Stimulated activated naive CD8-positive, alpha-beta T cell treated with anti-CD3 and anti-CD28 coated beads, Interleukin-15, Interleukin-2, amounts not matched to agents 100 ng/mL and 50 ng/mL, for 24 hours (primary cell): ENCODE results near the gene DEFB114.
"Not testable (repeated sequence)": the region's sequence is repeated elsewhere in the genome, so short reads cannot be mapped to it uniquely, and the experiment has no call there.

Experiments used
- H3K27ac Mint-ChIP-seq: one replicate; pipeline ENCODE4 v1.8.0; 2021; ENCODE audit warnings: mild to moderate bottlenecking, mixed read lengths
- H3K27me3 Mint-ChIP-seq: one replicate; pipeline ENCODE4 v1.8.0; 2021; ENCODE audit warnings: mixed read lengths
- H3K36me3 Mint-ChIP-seq: one replicate; pipeline ENCODE4 v1.8.0; 2021; ENCODE audit warnings: low read depth, mixed read lengths
- H3K4me1 Mint-ChIP-seq: one replicate; pipeline ENCODE4 v1.8.0; 2021; ENCODE audit warnings: low read depth, mixed read lengths
- H3K4me3 Mint-ChIP-seq: one replicate; pipeline ENCODE4 v1.8.0; 2021; ENCODE audit warnings: mild to moderate bottlenecking, mixed read lengths
- H3K9me3 Mint-ChIP-seq: one replicate; pipeline ENCODE4 v1.8.0; 2021; ENCODE audit warnings: mixed read lengths

Gene DEFB114

DNA sequence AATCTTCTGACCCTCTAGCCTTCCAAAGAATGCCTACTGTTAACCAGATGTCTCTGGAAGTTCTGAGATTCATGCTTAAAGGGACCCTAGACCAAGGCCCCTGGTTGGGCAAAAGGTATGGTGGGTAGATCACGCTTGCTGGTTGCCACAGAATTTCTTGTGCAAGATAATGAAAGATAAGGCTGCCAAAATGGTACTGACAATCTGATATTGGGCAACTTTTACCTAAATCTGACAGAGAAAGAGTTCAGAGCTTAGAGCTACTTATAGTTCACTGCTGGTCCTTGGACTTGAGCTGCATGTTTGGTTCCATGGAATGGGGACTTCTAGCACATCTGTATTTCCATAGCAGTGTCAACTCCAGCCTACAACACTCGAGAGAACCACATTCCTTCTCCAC is 12.0 kb downstream of the DEFB114 start:
- H3K4me1 Mint-ChIP-seq, result no peaks in the 10 kb centered on the region
- no peak overlapping the region for H3K4me3 Mint-ChIP-seq
- peaks cover 10% of the 10 kb centered on the region for H3K9me3 Mint-ChIP-seq
- no peaks in the 10 kb centered on the region for H3K27me3 Mint-ChIP-seq
- H3K27ac Mint-ChIP-seq, result no peak overlapping the region
- no peaks in the 10 kb centered on the region for H3K36me3 Mint-ChIP-seq

DNA sequence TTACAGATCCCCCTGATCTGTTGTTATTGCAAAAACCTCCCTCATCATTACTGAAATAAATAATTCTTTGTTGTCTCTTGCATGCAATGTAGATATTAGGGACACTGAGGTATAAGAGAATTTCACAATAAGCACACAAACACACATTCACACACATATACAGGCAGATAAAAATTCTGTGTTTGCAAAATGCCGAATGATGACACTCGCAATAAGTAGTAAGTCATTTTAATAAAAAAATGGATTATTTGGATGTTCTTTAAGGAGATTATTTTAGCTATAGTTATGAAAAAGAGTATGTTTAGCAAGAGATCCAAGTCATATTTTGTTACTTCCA is 13.6 kb downstream of the DEFB114 start:
- Mint-ChIP-seq H3K36me3 (no peaks in the 10 kb centered on the region), H3K27ac (no peak overlapping the region), H3K4me1 (no peaks in the 10 kb centered on the region), H3K4me3 (no peak overlapping the region), H3K9me3 (peaks cover 6% of the 10 kb centered on the region), H3K27me3 (no peaks in the 10 kb centered on the region)

DNA sequence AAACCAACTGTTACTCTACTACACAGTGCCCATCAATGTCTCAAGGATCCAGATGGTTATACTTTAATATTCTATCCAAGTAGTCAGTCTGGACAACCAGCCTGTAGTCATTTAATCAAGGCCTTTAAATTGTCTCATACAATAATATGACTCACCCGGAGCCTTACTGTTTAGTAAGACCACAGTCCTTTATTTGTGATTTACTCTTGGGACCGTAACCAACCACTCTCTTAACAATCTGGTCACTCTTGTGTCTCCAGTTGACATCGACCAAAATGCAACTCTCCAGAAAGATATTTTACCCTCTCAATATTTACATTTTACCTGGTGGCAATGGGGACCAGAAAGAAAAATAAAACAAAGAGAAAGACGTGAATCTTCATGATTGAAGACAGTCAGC is 14.9 kb downstream of the DEFB114 start:
- H3K9me3 Mint-ChIP-seq, result peaks cover 9% of the 10 kb centered on the region
- H3K27ac Mint-ChIP-seq, result no peak overlapping the region
- no peaks in the 10 kb centered on the region for H3K36me3 Mint-ChIP-seq
- H3K4me3 Mint-ChIP-seq, result no peak overlapping the region
- no peaks in the 10 kb centered on the region for H3K27me3 Mint-ChIP-seq
- no peaks in the 10 kb centered on the region for H3K4me1 Mint-ChIP-seq

DNA sequence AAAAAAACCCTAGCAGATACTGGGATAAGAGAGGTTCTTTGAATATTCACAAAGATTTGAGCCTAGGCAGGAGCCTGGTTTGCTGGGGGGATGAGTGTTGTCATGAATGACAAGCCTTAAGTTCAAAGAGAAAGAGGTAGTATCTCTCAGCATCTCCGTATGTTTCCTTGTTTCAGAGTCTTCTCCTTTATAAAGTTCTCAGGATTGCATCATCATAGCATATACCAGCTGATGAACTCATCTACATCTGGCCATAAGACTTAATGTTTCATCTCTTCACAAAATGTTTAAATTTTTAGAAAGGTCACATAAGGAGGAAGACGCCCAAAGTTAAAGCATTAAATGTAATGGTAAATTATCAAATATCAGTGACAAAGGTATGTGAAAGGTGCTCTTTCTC is 17.1 kb downstream of the DEFB114 start:
- H3K27ac Mint-ChIP-seq, result no peak overlapping the region
- peaks cover 9% of the 10 kb centered on the region for H3K9me3 Mint-ChIP-seq
- no peaks in the 10 kb centered on the region for H3K4me1 Mint-ChIP-seq
- H3K27me3 Mint-ChIP-seq, result no peaks in the 10 kb centered on the region
- H3K36me3 Mint-ChIP-seq, result no peaks in the 10 kb centered on the region
- H3K4me3 Mint-ChIP-seq, result no peak overlapping the region

DNA sequence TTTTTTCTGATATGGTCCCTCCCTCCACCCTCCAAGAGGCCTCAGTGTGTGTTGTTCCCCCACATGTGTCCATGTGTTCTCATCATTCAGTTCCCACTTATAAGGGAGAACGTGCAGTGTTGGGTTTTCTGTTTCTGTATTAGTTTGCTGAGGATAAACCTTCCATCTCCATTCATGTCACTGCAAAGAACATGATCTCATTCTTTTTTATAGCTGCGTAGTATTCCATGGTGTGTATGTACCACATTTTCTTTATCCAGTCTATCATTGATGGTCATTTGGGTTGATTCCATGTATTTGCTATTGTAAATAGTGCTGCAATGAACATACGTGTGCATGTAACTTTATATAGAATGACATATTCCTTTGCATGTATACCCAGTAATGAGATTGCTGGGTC is 19.9 kb downstream of the DEFB114 start:
- not testable (repeated sequence) for H3K4me3 Mint-ChIP-seq, H3K27ac Mint-ChIP-seq, H3K27me3 Mint-ChIP-seq, H3K9me3 Mint-ChIP-seq, H3K36me3 Mint-ChIP-seq, H3K4me1 Mint-ChIP-seq

DNA sequence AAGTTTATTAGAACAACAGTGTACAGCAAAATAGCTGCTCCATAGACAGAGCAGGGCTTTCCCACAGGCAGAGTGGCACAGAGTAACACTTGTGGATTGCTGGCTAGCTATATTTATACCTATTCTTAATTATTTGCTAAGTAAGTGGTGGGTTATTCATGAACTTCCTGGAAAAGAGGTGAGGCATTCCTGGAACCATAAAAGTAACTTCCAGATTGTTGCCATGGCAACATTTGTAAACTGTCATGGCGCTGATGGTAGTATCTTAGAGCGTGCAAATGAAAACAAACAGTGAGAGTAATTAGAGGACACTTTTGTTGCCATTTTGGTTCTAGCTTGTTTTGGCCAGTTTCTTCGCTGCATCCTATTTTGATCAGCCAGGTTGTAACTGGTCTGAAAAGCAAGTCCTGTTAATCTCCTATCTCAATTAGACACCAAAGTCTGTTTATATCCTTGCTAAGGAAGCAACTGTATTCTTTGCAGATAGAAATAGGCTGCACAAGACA is 23.9 kb downstream of the DEFB114 start:
- H3K27ac Mint-ChIP-seq, result no peak overlapping the region
- peaks cover 3% of the 10 kb centered on the region for H3K9me3 Mint-ChIP-seq
- H3K4me1 Mint-ChIP-seq, result no peaks in the 10 kb centered on the region
- H3K27me3 Mint-ChIP-seq, result no peaks in the 10 kb centered on the region
- no peaks in the 10 kb centered on the region for H3K36me3 Mint-ChIP-seq
- no peak overlapping the region for H3K4me3 Mint-ChIP-seq

DNA sequence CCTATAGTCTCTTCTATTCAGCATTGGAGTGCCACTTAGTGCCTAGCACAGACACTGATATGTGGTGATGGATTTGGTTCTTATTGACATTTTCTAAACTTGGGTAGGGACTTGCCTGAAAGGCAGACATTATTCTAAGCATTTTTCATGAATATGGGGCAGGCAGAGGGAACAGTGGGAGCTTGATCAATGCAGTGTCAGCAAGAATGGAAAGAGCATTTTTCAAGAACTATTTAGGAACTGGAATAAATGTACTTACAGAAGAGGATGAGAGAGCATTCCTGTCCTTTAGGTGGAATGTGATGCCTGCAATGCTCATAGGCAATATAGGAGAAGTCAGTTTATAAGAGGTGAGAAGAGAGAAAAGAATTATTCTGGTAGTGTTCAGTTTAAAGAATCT is 26.2 kb downstream of the DEFB114 start:
- H3K27ac Mint-ChIP-seq, result no peak overlapping the region
- H3K4me1 Mint-ChIP-seq, result no peaks in the 10 kb centered on the region
- no peaks in the 10 kb centered on the region for H3K36me3 Mint-ChIP-seq
- H3K27me3 Mint-ChIP-seq, result no peaks in the 10 kb centered on the region
- H3K4me3 Mint-ChIP-seq, result no peak overlapping the region
- H3K9me3 Mint-ChIP-seq, result no peaks in the 10 kb centered on the region

DNA sequence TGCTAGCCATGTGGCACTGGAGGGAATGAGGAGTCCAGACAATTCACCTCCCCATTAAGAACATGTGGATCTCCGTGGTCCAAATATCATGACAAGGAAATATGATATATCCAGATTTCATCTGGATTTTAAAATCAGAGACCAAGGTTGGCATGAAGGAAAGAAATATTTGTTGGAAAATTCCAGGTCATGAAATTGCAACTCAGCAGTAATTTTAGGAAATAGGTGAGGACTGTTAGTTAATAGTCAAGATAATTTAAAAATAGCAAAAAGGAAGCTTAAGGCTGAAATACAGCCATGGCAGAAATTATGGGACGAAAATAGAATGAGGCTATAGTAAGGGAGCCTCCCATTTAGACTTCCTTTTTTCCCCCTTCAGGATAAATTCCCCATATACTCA is 26.9 kb downstream of the DEFB114 start:
- Mint-ChIP-seq H3K27me3 (no peaks in the 10 kb centered on the region), H3K4me3 (no peak overlapping the region), H3K27ac (no peak overlapping the region), H3K4me1 (no peaks in the 10 kb centered on the region), H3K36me3 (no peaks in the 10 kb centered on the region), H3K9me3 (no peaks in the 10 kb centered on the region)

DNA sequence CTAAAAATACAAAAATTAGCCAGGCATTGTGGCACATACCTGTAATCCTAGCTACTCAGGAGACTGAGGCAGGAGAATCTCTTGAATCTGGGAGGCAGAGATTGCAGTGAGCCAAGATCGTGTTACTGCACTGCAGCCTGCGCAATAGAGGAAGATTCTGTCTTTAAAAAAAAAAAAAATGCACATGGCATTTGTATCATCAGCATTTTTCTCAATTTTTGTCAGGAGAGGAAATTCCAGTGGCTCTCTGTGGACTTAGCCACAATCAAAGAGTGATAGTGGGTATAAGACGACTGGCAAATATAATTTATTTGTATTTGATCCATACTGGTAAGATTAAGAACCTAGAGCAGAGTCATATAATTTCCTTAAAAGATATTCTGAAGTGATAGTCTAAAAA is 28.6 kb downstream of the DEFB114 start:
- Mint-ChIP-seq H3K27me3 (no peaks in the 10 kb centered on the region), H3K4me1 (no peaks in the 10 kb centered on the region), H3K36me3 (no peaks in the 10 kb centered on the region), H3K9me3 (no peaks in the 10 kb centered on the region), H3K27ac (no peak overlapping the region), H3K4me3 (no peak overlapping the region)

DNA sequence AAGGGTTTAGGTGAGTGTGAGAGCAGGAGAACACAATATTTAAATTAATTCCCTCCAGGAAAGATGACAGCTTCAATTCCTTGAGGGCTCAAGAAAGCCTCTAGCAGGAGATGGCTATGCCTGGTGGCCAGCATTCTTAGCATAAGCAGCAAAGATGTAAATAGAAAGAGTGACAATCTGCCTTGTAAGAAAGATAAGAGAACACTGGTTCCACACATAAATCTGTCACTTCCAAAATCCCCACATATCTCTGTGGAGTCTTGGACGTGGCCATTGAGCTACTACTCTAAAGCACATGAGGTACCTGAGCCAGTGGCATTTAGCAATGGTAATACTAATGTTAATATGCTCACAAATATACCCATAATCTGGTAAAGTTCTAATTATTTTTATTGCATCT is 29.2 kb downstream of the DEFB114 start:
- Mint-ChIP-seq H3K9me3 (no peaks in the 10 kb centered on the region), H3K4me1 (no peaks in the 10 kb centered on the region), H3K27me3 (no peaks in the 10 kb centered on the region), H3K36me3 (no peaks in the 10 kb centered on the region), H3K27ac (no peak overlapping the region), H3K4me3 (no peak overlapping the region)

DNA sequence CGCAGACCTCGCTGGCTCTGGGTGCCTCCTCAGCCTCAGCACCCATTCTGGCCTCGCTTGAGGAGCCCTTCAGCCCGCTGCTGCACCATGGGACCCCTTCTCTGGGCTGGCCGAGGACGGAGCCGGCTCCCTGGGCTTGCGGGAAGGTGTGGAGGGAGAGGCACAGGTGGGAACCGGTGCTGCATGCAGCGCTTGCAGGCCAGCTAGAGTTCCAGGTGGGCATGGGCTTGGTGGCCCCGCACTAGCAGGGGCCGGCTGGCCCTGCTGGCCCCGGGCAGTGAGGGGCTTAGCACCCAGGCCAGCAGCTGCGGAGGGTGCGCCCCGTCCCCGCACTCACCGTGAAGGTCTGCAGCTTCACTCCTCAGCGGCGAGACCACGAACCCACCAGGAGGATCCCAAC is 30.4 kb downstream of the DEFB114 start:
- no peak overlapping the region for H3K4me3 Mint-ChIP-seq
- H3K4me1 Mint-ChIP-seq, result no peaks in the 10 kb centered on the region
- no peaks in the 10 kb centered on the region for H3K9me3 Mint-ChIP-seq
- H3K36me3 Mint-ChIP-seq, result no peaks in the 10 kb centered on the region
- no peak overlapping the region for H3K27ac Mint-ChIP-seq
- H3K27me3 Mint-ChIP-seq, result no peaks in the 10 kb centered on the region

DNA sequence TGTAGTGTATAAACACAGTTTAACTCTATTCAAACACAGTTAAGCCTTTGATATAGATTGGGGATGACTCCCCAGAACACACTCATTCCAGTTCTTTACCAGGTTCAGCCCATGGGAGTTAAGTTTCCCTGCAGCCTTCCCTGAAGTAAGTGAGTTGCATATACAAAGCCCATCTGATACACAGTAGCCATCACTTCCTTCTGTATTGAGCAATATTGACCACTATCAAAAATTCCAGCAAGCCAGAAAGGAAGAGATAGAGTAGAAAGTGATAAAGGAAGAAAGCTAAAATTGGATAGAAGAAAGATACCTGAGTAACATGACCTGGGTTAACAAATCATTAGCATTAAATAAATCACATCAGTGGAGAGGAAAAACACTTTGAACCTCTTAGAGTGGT is 34.6 kb downstream of the DEFB114 start:
- Mint-ChIP-seq H3K4me1 (no peaks in the 10 kb centered on the region), H3K27ac (no peak overlapping the region), H3K9me3 (no peaks in the 10 kb centered on the region), H3K27me3 (no peaks in the 10 kb centered on the region), H3K4me3 (no peak overlapping the region), H3K36me3 (no peaks in the 10 kb centered on the region)

DNA sequence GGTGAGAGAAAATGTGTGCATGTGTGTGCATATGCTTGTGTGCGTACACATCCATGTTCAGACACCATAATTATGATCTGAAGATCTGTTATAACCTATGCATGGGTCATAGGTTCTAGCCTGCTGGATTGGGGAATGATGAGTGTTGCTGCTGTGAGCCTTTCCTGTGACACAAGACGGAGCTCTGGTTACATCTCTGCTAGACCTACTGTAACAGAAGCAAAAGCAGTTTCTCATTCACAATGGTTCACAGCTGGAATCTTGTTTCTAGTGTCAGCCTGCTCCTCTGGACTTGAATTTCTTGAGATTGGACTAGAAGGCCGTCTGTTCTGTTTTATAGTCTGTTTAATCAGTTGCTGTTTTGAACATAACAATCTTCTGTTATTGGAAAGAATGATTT is 40.1 kb downstream of the DEFB114 start:
- no peaks in the 10 kb centered on the region for H3K36me3 Mint-ChIP-seq
- H3K9me3 Mint-ChIP-seq, result no peaks in the 10 kb centered on the region
- no peaks in the 10 kb centered on the region for H3K27me3 Mint-ChIP-seq
- H3K4me3 Mint-ChIP-seq, result no peak overlapping the region
- no peaks in the 10 kb centered on the region for H3K4me1 Mint-ChIP-seq
- no peak overlapping the region for H3K27ac Mint-ChIP-seq

DNA sequence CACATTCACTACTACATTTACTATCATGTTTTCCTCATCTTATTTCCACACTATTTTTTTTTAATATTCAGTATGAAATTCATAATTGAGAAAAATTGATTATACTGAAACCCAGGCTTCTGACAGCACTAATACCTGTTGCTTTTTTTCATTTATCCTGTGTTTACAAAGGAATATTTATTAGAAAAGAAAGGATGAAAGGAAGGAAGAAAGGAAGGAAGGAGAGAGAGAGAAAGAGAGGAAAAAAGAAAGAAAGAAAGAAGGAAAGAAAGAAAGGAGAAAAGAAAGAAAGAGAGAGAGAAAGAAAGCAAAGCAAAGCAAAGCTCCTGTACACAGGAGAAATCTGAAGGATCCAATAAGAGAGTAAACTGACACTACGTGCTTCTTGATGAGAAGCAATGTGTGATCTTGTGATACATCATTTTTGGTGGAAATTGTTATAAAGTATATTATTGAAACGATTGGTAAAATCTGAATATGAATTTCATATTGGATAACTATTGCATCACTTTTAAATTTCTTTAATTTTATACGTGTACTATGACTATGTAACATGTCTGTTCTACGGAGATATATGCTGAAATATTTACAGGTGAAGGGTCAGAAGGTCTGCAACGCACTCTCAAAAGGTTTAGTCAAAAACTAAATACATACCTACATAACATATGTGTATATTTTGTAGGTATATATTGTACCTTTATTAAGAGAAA is 43.9 kb downstream of the DEFB114 start:
- Mint-ChIP-seq H3K27me3 (no peaks in the 10 kb centered on the region), H3K9me3 (no peaks in the 10 kb centered on the region), H3K4me1 (no peaks in the 10 kb centered on the region), H3K4me3 (no peak overlapping the region), H3K27ac (no peak overlapping the region), H3K36me3 (no peaks in the 10 kb centered on the region)

DNA sequence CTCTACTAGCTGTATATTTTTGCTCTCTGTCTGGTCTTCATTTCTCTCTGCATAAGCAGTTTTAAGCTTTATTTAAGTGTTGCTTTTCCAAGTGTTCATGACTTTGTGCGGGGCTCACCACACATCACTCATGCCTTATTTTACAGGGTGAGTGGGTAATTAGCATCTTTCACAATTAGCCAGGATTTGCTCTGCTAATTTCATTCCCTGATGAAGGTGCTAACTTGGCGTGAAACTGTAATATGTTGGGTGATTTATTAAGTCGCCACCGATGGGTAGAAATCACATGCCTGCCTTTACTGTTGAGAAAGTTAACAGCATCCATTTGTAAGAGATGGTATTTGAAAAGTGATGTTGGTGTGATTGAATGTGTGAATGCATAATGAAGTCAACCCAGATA is 44.7 kb downstream of the DEFB114 start:
- Mint-ChIP-seq H3K27ac (no peak overlapping the region), H3K27me3 (no peaks in the 10 kb centered on the region), H3K36me3 (no peaks in the 10 kb centered on the region), H3K4me3 (no peak overlapping the region), H3K9me3 (no peaks in the 10 kb centered on the region), H3K4me1 (no peaks in the 10 kb centered on the region)

DNA sequence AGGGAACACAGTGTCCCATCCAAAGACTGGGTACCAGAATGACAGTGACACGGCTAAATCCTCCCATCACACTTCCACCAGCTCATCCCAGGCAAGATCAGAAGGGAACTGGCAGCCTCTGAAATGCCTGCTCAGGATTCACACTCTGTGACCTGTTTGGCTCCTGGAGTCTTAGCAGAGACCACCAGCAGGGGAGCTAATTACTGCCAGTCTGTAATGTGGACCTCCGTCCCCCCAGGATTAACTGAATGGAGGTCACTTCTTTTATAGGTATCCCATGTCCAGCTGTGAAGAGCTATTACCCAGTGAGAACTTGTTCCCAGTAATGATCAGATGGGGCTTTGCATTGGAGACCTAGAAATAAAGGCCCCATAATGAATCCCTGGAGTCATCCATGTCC is 45.2 kb downstream of the DEFB114 start:
- H3K4me3 Mint-ChIP-seq, result no peak overlapping the region
- no peak overlapping the region for H3K27ac Mint-ChIP-seq
- no peaks in the 10 kb centered on the region for H3K36me3 Mint-ChIP-seq
- H3K27me3 Mint-ChIP-seq, result no peaks in the 10 kb centered on the region
- H3K4me1 Mint-ChIP-seq, result no peaks in the 10 kb centered on the region
- no peaks in the 10 kb centered on the region for H3K9me3 Mint-ChIP-seq
